GM20000 (cell line): ENCODE data around the gene LMNA.
"Not testable (repeated sequence)": the region's sequence is repeated elsewhere in the genome, so short reads cannot be mapped to it uniquely, and the experiment has no call there.

ENCODE experiments used
- DNase-seq: peaks from one replicate; pipeline ENCODE4 v3.0.0; 2012; ENCODE audit warnings: low spot score
- TF ChIP-seq, protein P1 (sequence below): IDR thresholded peaks from 2 replicates; pipeline ENCODE4 v1.5.1; 2012; ENCODE audit warnings: mild to moderate bottlenecking, control low read depth; ENCODE audit errors: extremely low read depth, missing control alignments

Gene LMNA

DNA sequence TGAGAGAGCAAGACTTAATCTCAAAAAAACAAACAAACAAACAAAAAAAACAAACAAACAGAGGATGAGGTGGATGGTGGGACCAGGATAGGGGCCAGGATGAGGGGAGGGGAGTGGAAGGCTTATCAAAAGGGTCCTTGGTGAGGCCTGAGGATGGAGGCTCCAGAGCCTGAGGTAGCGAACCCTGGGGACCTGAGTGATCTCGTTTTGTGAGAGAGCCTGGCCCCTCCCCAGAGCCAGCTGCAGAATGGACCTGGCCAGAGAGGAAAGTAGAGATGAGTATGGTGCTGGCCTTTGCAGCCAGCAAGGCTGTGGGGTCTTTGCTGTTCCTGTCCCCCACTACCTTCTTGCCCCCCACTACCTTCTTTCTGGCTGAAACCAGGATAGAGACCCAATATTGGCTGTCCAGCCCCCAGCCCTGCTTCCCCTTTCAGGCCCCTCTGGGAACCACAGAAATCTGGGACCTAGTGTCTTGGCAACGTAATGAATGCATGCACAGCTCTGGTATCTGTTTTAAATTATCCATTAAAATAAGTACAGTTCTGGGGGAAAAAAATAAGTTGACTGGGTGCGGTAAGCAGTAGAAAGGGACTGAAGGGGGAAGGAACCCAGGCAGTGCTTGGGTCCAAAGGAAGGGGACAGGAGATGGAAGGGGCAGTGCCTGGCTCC is 1.1 kb upstream of the LMNA start:
- TF ChIP-seq, protein P1, sequence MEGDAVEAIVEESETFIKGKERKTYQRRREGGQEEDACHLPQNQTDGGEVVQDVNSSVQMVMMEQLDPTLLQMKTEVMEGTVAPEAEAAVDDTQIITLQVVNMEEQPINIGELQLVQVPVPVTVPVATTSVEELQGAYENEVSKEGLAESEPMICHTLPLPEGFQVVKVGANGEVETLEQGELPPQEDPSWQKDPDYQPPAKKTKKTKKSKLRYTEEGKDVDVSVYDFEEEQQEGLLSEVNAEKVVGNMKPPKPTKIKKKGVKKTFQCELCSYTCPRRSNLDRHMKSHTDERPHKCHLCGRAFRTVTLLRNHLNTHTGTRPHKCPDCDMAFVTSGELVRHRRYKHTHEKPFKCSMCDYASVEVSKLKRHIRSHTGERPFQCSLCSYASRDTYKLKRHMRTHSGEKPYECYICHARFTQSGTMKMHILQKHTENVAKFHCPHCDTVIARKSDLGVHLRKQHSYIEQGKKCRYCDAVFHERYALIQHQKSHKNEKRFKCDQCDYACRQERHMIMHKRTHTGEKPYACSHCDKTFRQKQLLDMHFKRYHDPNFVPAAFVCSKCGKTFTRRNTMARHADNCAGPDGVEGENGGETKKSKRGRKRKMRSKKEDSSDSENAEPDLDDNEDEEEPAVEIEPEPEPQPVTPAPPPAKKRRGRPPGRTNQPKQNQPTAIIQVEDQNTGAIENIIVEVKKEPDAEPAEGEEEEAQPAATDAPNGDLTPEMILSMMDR, result no peak

DNA sequence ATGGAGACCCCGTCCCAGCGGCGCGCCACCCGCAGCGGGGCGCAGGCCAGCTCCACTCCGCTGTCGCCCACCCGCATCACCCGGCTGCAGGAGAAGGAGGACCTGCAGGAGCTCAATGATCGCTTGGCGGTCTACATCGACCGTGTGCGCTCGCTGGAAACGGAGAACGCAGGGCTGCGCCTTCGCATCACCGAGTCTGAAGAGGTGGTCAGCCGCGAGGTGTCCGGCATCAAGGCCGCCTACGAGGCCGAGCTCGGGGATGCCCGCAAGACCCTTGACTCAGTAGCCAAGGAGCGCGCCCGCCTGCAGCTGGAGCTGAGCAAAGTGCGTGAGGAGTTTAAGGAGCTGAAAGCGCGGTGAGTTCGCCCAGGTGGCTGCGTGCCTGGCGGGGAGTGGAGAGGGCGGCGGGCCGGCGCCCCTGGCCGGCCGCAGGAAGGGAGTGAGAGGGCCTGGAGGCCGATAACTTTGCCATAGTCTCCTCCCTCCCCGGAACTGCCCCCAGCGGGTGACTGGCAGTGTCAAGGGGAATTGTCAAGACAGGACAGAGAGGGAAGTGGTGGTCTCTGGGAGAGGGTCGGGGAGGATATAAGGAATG is 505 bp downstream of the LMNA start:
- peak; percentile 53 for DNase-seq
- TF ChIP-seq, protein P1, result no peak

More for the DNA sequence above, 1.1 kb upstream of the LMNA start:
- no peak for DNase-seq

- TF ChIP-seq, protein P1, result no peak
- no peak for DNase-seq
Observed at GRCh38 chr1:156115514-156116374, 1.2 kb downstream of the LMNA start.

- not testable (repeated sequence) for DNase-seq
Observed at GRCh38 chr1:156116731-156117130, 2.2 kb downstream of the LMNA start.

DNA sequence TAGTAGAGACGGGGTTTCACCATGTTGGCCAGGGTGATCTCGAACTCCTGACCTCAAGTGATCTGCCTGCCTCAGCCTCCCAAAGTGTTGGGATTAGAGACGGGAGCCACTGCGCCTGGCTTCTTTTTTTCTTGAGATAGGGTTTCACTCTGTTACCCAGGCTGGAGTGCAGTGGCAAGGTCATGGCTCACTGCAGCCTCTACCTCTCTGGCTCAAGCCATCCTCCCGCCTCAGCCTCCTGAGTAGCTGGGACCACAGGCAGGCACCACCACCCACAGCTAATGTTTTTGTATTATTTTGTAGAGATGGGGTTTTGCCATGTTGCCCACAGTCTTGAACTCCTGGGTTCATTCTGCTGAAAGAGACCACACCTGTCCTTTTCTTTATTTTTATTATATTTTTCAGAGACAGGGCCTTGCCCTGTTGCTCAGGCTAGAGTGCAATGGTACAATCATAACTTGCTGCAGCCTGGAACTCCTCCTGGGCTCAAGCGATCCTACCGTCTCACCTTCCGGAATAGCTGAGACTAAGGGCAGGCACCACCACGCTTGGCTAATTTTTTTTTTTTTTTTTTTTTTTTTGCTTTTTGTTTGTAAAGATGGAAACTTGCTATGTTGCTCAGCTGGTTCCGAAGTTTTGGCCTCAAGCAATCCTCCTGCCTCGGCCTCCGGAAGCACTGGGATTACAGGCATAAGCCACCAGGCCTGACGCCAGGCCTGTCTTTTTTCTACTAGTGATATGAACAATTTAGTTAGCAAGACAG is 3.1 kb downstream of the LMNA start:
- DNase-seq, result no peak
- TF ChIP-seq, protein P1, result no peak

DNA sequence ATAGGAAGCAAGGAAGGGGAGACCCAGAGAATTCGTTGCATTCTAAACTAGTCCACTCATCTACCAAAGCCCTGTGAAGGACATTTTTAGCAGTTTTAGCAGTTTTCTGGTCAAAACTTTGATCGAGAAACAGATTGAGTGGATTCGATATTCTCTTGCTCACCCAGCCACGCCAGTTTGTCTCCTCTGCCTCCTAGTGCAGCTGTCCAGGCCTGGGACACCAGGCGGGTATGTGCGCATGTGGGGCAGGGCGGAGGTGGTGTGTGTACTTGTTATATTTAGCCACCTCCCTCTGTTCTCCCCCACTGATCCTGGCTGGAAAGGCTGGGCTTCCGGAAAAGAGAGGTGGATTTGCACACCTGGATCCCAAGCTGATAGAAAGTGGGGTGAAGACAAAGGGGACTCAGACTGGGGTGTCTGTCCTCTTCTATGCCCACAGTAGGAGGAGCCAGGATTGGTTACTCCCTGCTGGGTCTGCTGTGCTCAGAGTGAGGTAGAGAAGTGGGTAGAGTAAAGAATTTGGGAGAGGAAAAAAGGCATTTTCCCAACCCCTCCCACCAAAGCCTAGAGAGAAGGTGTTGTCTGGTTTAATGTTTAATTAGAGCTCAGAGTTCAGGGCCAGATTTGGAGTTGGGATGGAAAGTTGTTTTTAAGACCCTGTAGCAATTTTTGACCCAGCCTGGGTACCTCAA is 3.8 kb downstream of the LMNA start:
- DNase-seq, result no peak
- TF ChIP-seq, protein P1, result no peak
